ENCODE results near the gene SEC23IP. TPM values are rescaled to one million over a fixed set of nuclear protein-coding genes. Genes with fewer than 3 reads are reported as not detected.
A peak's percentile ranks its signal among the peaks of the same experiment; 100 is the strongest.
"Not testable (repeated sequence)": the region's sequence is repeated elsewhere in the genome, so short reads cannot be mapped to it uniquely, and the experiment has no call there.

SEC23IP gene
- total RNA-seq, 1 experiment from 2014 or later = 6.1 TPM

DNA sequence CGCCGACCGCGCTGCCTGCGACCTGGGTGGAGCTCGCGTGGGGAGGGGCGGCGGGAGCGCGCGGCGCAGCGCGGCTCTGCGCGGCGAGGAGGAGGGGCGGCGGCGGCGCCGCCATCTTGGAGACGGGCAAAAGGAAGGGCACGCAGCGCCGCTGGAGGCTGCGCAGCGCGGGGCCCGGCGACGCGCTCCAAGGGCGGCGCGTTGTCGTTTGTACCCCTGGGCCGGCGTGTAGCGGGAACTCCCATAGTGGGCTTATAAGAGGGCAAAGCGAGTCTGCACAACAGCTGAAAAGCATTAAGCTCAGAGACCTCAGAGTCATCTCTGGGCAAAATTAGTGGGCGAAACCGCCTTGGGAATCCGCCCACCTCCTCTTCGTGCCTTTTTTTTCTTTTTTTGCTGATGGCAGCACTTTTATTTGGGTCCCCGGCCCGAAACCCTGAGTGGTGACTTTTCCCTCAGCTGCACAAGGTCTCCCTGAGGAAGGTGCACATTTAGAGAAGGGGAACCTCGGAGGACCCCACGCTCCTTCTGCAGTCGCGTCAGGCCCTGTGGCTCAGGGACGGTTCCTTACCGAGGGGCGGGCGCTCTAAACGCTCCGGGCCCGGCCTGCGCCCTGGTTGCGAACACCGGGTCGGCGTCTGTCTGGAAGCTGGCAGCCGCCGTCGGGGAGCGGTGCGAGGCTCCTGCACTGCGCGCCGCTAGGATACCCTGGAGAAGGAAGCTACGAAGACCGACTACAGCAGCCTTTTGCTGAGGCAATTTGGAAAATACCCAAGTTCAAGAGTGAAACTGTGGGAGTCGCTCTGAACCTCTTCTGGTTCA, 19.5 kb upstream of the SEC23IP start:
- peak; percentile 91 for DNase-seq (ENCODE audit: low read depth)
- in situ Hi-C loops (cut with HindIII; ENCODE audit: low pct_unique_long_range_greater_than_20kb, low sequenced_read_pairs) = no loop called here

DNA sequence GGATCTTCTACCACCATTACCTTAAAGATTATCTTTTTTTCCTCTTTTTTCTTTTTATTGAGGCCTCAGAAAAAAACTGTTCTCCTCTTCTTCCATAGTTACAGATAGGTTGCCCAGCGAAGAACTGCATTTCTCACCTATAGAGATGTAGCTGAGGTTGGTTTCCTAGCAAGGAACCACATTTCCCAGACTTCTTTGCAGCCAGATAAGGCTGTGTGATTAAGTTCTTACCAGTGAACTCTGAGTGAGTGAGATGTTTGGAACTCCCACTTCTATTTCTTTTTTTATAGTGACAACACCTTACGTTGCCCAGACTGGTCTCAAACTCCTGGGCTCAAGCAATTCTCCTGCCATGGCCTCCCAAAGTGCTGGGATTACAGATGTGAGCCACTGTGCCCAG, 14.0 kb upstream of the SEC23IP start:
- in situ Hi-C loops (cut with HindIII; ENCODE audit: low pct_unique_long_range_greater_than_20kb, low sequenced_read_pairs) = no loop called here
- DNase-seq (ENCODE audit: low read depth) = no peak

DNA sequence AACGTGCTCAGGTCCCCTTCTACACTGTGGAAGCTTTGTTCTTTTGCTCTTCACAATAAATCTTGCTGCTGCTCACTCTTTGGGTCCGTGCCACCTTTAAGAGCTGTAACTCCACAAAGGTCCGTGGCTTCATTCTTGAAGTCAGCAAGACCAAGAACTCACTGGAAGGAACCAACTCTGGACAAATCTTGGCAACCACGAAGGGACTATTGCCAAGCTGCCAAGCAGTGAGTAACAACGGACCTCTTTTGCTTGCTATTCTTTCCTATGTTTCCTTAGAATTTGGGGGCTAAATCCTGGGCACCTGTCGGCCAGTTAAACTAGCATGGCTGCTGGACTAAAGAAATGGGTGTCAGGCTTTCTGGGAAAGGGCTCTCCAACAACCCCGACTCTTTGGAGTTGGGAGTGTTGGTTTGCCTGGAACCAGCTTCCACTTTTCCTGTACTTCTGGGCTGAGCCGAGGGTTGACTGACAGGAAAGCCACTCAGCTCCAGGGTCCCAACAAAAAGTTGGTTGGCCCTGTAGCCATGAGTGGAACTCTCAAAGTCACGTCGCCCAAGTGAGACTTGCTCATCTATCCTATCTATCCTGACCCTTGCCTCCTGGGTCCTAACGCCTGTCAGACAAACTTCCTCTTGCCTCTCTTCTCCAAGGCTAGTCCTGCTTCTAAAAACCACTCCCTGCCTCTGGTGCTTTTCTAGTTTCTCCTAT, 8.5 kb upstream of the SEC23IP start:
- DNase-seq (ENCODE audit: low read depth) = not testable (repeated sequence)

DNA sequence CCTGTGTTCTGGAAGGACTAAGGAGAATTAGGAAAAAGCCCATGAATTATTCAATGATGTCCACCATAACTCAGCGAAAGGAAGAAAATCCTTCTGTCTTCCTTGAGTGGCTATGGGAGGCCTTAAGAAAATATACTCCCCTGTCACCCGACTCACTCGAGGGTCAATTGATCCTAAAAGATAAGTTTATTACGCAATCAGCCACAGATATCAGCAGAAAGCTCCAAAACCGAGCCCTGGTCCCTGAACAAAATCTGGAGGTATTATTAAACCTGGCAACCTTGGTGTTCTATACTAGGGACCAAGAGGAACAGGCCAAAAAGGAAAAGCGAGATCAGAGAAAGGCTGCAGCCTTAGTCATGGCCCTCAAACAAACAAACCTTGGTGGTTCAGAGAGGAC, 6.5 kb upstream of the SEC23IP start:
- in situ Hi-C loops (cut with HindIII; ENCODE audit: low pct_unique_long_range_greater_than_20kb, low sequenced_read_pairs) = not testable (repeated sequence)

More for the DNA sequence above, 8.5 kb upstream of the SEC23IP start:
- in situ Hi-C loops (cut with HindIII; ENCODE audit: low pct_unique_long_range_greater_than_20kb, low sequenced_read_pairs) = not testable (repeated sequence)

DNA sequence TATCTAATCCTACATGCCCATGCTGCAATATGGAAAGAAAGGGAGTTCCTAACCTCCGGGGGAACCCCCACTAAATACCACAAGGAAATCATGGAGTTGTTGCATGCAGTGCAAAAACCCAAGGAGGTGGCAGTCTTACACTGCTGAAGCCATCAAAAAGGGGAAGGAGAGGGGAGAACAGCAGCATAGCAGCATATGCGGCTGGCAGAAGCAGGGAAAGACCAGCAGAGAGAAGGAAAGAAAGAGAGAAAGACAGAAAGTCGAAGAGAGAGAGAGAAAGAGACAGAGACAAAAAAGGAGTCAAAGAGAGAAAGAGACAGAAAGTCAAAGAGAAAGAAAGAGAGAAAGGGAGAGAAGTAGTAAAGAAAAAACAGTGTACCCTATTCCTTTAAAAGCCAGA, 3.8 kb upstream of the SEC23IP start:
- in situ Hi-C loops (cut with HindIII; ENCODE audit: low pct_unique_long_range_greater_than_20kb, low sequenced_read_pairs); DNase-seq (ENCODE audit: low read depth): not testable (repeated sequence)

More for the DNA sequence above, 6.5 kb upstream of the SEC23IP start:
- not testable (repeated sequence) for DNase-seq (ENCODE audit: low read depth)

DNA sequence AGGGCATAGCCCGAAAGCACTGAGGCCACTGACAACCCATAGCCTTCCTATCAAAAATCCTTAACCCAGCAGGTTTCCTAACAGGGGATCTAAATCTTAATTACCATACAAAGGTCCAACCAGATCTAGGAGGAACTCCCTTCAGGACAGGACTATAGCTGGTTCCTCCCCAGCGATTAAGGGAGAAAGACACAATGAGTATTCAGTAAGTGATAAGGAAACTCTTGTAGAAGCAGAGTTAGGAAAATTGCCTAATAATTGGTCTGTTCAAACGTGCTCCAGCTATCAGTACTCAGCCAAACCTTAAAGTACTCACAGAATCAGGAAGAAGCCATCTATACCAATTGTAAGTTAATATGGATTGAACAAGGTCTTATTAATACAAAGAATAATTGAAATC, 3.3 kb upstream of the SEC23IP start:
- in situ Hi-C loops (cut with HindIII; ENCODE audit: low pct_unique_long_range_greater_than_20kb, low sequenced_read_pairs); DNase-seq (ENCODE audit: low read depth): not testable (repeated sequence)

DNA sequence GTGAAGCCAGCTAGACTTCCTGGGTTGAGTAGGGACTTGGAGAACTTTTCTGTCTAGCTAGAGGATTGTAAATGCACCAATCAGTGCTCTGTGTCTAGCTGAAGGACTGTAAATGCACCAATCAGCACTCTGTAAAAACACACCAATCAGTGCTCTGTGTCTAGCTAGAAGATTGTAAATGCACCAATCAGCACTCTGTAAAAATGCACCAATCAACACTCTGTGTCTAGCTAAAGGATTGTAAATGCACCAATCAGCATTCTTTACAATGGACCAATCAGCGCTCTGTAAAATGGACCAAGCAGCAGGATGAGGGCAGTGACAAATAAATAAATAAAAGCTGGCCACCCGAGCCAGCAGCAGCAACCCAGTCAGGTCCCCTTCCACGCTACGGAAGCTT, 2.2 kb upstream of the SEC23IP start:
- in situ Hi-C loops (cut with HindIII; ENCODE audit: low pct_unique_long_range_greater_than_20kb, low sequenced_read_pairs); DNase-seq (ENCODE audit: low read depth): not testable (repeated sequence)

DNA sequence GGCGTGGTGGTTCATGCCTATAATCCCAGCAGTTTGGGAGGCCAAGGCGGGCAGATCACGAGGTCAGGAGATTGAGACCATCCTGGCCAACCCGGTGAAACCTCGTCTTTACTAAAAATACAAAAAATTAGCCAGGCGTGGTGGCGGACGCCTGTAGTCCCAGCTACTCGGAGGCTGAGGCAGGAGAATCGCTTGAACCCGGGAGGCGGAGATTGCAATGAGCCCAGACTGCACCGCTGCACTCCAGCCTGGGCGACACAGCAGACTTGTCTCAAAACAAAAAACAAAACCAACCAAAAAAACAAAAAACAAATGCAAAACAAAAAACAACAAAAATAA, 712 bp upstream of the SEC23IP start:
- DNase-seq (ENCODE audit: low read depth); in situ Hi-C loops (cut with HindIII; ENCODE audit: low pct_unique_long_range_greater_than_20kb, low sequenced_read_pairs): not testable (repeated sequence)

DNA sequence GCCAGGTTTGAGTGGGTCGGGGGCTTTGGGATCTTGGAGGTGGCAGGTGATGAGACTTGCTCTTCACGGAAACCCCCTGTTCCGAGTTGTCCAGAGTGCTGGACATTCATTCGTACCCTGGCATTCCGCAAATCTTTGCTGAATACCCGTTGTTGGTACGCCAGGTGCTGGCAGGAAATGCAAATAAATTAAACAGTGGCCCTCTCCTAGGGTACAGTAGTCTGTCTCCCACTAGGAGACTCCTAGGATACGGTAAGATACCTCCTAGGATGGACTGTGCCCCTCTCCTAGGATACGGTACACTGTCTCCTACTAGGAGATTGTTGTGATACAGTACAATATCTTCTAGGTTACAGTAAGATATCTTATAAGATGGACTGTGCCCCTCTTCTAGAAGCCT, 544 bp downstream of the SEC23IP start:
- in situ Hi-C loops (cut with HindIII; ENCODE audit: low pct_unique_long_range_greater_than_20kb, low sequenced_read_pairs) = no loop called here
- DNase-seq (ENCODE audit: low read depth) = no peak

DNA sequence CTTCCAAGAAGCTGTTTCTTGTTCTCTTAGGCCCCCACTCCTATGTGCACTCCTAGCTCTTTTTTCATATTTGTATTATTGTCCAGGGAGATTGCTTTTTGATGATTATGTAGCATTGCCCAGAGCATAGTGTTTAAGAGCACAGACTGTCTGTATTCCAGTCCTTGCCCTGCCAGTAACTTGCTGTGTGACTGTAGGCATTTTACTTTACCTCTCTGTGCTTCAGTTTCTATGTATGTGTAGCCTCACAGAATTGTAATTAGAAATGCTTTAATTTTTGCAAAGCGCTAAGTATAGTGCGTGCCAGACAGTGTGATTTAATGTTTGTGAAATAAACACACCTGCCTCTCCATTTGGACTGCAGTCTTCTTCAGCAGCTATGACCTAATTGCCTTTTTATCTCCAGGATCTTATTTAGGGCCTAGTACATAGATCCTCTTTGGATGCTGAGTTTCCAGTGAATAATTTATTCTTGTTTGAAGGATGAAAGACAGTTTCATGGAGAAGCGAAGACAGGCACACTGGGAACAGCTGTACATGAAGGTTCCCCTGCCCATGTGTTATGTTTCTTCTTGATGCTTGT, 1.4 kb downstream of the SEC23IP start:
- in situ Hi-C loops (cut with HindIII; ENCODE audit: low pct_unique_long_range_greater_than_20kb, low sequenced_read_pairs) = no loop called here
- DNase-seq (ENCODE audit: low read depth) = no peak

DNA sequence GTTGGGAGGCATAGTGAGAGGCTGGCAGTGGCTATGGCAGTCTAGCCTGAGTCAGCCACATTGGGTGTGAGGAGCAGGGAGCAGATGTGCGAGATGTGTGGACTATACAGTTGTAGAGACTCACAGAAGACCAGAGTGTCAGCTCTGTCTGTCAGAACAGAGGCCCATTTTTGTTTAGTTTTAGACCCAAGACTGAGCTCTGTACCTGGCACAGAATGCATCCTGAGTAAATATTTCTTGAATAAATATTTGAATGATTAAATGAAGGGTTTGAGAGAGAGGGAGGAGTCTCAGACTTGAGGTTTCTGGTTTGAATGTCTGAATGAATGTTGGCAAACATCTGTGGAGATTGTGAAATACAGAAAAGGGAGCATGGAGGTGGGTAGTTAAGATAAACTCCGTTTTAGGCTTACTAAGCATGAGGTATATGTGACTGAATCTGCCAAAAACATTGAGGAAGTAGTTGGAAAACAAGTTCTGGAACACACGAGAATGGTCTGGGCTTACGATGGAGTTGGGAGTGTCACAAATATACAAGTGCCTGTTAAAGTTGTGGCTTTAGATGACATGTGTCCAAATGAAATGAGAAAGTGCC, 3.6 kb downstream of the SEC23IP start:
- DNase-seq (ENCODE audit: low read depth) = no peak

DNA sequence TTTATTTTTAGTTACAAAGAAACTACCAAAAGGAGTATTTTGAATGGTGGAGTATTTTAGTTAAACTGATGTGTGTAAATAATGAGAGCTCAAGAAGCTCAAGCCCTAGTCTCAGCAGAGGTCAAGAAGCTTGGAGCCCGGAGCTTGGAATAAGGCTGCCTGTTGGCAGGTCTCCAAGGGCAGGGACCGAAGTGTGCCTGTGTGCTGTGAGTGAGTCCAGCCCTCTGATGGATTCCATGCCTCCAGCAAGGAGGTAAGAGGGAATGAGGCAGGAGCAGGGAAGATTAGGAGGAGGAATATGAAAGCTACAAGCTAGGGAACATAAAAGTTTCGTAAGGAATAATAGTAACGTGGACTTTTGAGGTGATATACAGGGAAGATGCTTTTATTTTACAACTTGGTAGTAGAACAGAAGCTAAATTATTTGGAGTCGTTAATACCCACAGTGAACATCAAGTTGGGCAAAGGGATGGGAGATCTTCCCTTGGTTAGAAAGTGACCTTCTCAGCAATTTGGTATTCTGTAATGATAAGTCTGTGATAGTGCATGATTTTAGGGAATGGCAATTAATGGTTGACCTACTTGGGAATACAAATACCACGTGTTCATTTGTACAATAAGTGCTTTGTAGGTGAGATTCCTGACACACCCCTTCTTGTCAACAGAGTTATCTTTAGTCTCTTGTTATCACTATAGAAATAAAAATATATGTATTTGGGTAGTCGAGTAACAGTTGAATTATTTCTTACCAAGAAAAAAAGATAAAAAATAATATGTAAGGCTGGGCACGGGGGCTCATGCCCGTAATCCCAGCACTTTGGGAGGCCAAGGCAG, 4.6 kb downstream of the SEC23IP start:
- in situ Hi-C loops (cut with HindIII; ENCODE audit: low pct_unique_long_range_greater_than_20kb, low sequenced_read_pairs) = no loop called here
- no peak for DNase-seq (ENCODE audit: low read depth)

More for the DNA sequence above, 3.6 kb downstream of the SEC23IP start:
- in situ Hi-C loops (cut with HindIII; ENCODE audit: low pct_unique_long_range_greater_than_20kb, low sequenced_read_pairs) = no loop called here

DNA sequence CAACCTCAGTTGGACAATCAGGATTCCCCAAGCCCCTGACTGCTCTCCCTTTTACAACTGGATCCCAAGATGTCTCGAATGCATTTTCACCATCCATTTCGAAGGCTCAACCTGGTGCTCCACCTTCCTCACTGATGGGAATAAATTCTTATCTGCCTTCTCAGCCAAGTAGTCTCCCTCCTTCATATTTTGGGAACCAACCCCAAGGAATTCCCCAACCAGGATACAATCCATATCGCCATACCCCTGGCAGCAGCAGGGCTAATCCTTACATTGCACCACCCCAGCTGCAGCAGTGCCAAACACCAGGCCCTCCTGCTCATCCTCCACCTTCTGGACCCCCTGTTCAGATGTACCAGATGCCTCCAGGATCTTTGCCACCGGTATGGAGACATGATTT, 6.0 kb downstream of the SEC23IP start:
- no peak for DNase-seq (ENCODE audit: low read depth)
- in situ Hi-C loops (cut with HindIII; ENCODE audit: low pct_unique_long_range_greater_than_20kb, low sequenced_read_pairs) = no loop called here

DNA sequence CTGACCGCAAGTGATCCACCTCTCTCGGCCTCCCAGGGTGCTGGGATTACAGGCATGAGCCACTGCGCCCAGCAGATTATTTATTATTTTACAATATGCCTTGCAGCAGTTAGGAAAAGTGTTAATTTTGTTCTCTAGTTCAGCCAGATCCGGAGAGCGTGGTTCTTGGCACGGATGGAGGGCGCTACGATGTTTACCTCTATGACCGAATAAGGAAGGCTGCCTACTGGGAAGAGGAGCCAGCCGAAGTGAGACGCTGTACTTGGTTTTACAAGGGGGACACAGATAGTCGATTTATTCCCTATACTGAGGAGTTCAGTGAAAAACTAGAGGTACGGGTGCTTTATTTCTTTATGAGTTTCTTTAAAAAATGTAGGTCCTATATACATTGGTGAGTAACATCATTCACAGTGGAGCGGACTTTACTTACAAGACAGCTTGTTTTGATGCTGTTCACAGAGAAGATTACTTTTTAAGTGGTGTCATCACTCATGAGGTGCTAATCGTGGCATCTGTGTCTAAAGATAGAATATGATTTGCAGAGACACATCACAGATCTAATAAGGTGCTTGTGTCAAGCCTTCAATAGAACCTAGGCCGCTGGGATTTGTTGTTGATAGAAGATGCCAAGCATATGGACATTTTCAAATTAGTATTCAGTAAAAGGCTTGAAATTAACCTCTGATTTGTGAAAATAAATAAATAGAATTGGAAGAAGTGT, 11.6 kb downstream of the SEC23IP start:
- in situ Hi-C loops (cut with HindIII; ENCODE audit: low pct_unique_long_range_greater_than_20kb, low sequenced_read_pairs) = no loop called here

DNA sequence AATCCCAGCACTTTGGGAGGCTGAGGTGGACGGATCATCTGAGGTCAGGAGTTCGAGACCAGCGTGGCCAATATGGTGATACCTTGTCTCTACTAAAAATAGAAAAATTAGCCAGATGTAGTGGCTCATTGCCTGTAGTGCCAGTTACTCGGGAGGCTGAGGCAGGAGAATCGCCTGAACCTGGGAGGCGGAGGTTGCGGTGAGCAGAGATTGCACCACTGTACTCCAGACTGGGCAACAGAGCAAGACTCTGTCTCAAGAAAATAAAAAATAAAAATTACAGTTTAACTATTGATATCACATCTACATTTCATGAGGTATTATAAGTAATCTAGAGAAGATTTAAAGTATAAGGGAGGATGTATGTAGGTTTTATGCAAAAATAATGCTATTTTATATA, 15.2 kb downstream of the SEC23IP start:
- in situ Hi-C loops (cut with HindIII; ENCODE audit: low pct_unique_long_range_greater_than_20kb, low sequenced_read_pairs); DNase-seq (ENCODE audit: low read depth): not testable (repeated sequence)

More for the DNA sequence above, 11.6 kb downstream of the SEC23IP start:
- DNase-seq (ENCODE audit: low read depth) = no peak

DNA sequence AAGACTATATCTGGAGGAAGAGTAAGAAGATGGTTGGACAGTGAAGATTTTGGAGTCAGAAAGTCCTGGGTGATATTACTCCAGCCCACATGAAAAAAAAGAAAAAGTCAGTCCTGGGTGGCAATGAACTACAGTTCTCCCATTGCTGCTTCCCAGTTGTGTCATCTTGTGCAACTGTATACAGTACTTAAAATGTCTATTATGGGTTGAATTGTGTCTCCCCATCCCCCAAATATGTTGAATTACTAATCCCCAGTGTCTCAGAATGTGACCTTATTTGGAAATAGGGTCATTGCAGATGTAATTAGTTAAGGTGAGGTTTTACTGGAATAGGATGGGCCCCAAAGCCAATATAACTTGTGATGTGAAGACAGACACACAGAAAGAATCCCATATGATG, 15.6 kb downstream of the SEC23IP start:
- no peak for DNase-seq (ENCODE audit: low read depth)
- in situ Hi-C loops (cut with HindIII; ENCODE audit: low pct_unique_long_range_greater_than_20kb, low sequenced_read_pairs) = no loop called here

DNA sequence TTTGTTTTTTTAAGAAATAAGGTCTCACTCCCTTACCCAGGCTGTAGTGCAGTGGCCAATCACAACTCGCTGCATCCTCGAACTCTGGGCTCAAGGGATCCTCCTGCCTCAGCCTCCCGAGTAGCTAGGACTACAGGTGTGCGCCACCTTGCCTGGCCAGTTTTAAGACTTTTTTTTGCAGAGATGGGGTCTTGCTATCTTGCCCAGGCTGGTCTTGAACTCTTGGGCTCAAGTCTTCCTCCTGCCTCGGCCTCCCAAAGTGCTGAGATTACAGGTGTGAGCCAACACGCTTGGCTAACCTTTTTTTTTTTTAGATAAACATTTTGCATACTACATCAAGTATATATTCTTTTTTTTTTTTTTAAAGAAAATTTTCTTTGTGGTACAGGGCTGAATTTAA, 18.2 kb downstream of the SEC23IP start:
- DNase-seq (ENCODE audit: low read depth) = no peak
- in situ Hi-C loops (cut with HindIII; ENCODE audit: low pct_unique_long_range_greater_than_20kb, low sequenced_read_pairs) = no loop called here
